Caki2 (cell line): ENCODE results near the gene KCNK5. TPM values are rescaled to one million over a fixed set of nuclear protein-coding genes. Genes with fewer than 3 reads are reported as not detected.

Source experiments
- DNase-seq: peaks from one replicate; pipeline ENCODE4 v3.0.0-alpha.2; 2015; ENCODE audit warnings: low read depth
- in situ Hi-C: cut with HindIII; loops from 2 replicates; pipeline ENCODE4 v1.10.0; 2016; ENCODE audit warnings: low sequenced_read_pairs, low pct_unique_long_range_greater_than_20kb, mixed read lengths
- total RNA-seq: library from RNA; depleted of rRNA; stranded (reverse); fragments of >200 nt; shearing (Covaris generic); gene quantifications from 2 replicates; pipeline ENCODE4 v1.2.3, GENCODE V29; 2014; ENCODE audit warnings: low replicate concordance

Gene KCNK5
- total RNA-seq, 1 experiment from 2014 or later = 0.74 TPM

- in situ Hi-C loops = no loop called here
- DNase-seq = no peak
Measured at GRCh38 chr6:39204646-39205244, 24.5 kb downstream of the KCNK5 start.

GRCh38 chr6:39204160-39204495, 25.1 kb downstream of the KCNK5 start:
- in situ Hi-C loops = no loop called here

GRCh38 chr6:39203436-39204159, 25.7 kb downstream of the KCNK5 start:
- in situ Hi-C loops = no loop called here

More at GRCh38 chr6:39204160-39204495, 25.1 kb downstream of the KCNK5 start:
- no peak for DNase-seq

GRCh38 chr6:39202166-39202565, 27.1 kb downstream of the KCNK5 start:
- in situ Hi-C loops = no loop called here
- no peak for DNase-seq

More at GRCh38 chr6:39203436-39204159, 25.7 kb downstream of the KCNK5 start:
- peak; percentile 76 for DNase-seq

- in situ Hi-C loops = no loop called here
- DNase-seq = no peak
Measured at GRCh38 chr6:39200498-39201020, 28.7 kb downstream of the KCNK5 start.

- in situ Hi-C loops = no loop called here
- DNase-seq = no peak
Measured at GRCh38 chr6:39199976-39200375, 29.3 kb downstream of the KCNK5 start.

- no peak for DNase-seq
- in situ Hi-C loops = no loop called here
Measured at GRCh38 chr6:39199231-39199940, 29.9 kb downstream of the KCNK5 start.

- DNase-seq = no peak
- in situ Hi-C loops = no loop called here
Measured at GRCh38 chr6:39198528-39198927, 30.7 kb downstream of the KCNK5 start.

- DNase-seq = no peak
- in situ Hi-C loops = no loop called here
Measured at GRCh38 chr6:39197922-39198500, 31.3 kb downstream of the KCNK5 start.

- DNase-seq = no peak
- in situ Hi-C loops = no loop called here
Measured at GRCh38 chr6:39197521-39197920, 31.8 kb downstream of the KCNK5 start.

- no peak for DNase-seq
- in situ Hi-C loops = no loop called here
Measured at GRCh38 chr6:39196673-39197091, 32.6 kb downstream of the KCNK5 start.

GRCh38 chr6:39195792-39196385, 33.4 kb downstream of the KCNK5 start:
- in situ Hi-C loops = no loop called here
- no peak for DNase-seq

GRCh38 chr6:39194466-39194865, 34.8 kb downstream of the KCNK5 start:
- DNase-seq = no peak
- in situ Hi-C loops = no loop called here

- in situ Hi-C loops = no loop called here
- no peak for DNase-seq
Measured at GRCh38 chr6:39193201-39193791, 36.0 kb downstream of the KCNK5 start.

GRCh38 chr6:39192736-39193135, 36.5 kb downstream of the KCNK5 start:
- DNase-seq = no peak
- in situ Hi-C loops = no loop called here

- in situ Hi-C loops = no loop called here
- no peak for DNase-seq
Measured at GRCh38 chr6:39191236-39191930, 37.9 kb downstream of the KCNK5 start.

- no peak for DNase-seq
- in situ Hi-C loops = no loop called here
Measured at GRCh38 chr6:39190545-39191235, 38.6 kb downstream of the KCNK5 start.
